Spleen (tissue), 7 donors: ENCODE measurements around the gene KRT20.

Experiments used
- POLR2AphosphoS5 ChIP-seq, 3 donors: sonication (generic); formaldehyde crosslinking; IDR thresholded peaks; one replicate each; pipeline ENCODE4 v1.5.1; 2017; ENCODE audit warnings: antibody characterized with exemption in 3 of 3
- TF ChIP-seq, protein P1 (sequence below), 11 experiments: fragments of 200-600 bp in 7 of 11; fragments of 450-650 bp in 4 of 11; sonication (generic) in 4 of 11; IDR thresholded peaks in 8 of 11; conservative IDR thresholded peaks in 3 of 11; 1 replicate in 7 of 11; 2 replicates in 4 of 11; pipeline versions ENCODE4 v1.4.0 to v1.8.0; 2016 to 2021; ENCODE audit warnings: antibody characterized with exemption in 11 of 11, inconsistent platforms in 4 of 11, mild to moderate bottlenecking in 1 of 11
- donor health status: DM: no; HTN: no; CAD: no; lungs with moderate emphysema.
- donor health status: DM: no; HTN: no; CAD: no.
- donor health status: DM: no; HTN: no; CAD: no.

DNA sequence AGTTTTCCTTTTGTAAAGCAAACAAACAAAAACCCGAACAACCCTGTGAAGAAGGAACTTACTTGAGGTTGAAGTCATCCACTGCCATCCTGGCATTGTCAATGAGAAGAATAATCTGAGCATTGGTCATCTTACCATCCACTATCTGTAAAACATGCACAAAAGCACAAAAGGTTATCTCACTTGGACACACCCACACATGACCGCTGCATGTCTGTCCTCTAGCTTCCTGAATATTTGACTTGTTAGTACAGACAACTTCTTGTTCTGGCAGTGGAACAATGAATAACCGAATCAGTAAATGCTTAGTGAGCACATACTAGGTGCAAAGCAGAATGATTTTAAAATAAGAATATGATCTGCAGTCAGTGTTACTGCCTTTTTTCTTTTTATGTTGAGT, 46.3 kb upstream of the KRT20 start:
- TF ChIP-seq, protein P1, sequence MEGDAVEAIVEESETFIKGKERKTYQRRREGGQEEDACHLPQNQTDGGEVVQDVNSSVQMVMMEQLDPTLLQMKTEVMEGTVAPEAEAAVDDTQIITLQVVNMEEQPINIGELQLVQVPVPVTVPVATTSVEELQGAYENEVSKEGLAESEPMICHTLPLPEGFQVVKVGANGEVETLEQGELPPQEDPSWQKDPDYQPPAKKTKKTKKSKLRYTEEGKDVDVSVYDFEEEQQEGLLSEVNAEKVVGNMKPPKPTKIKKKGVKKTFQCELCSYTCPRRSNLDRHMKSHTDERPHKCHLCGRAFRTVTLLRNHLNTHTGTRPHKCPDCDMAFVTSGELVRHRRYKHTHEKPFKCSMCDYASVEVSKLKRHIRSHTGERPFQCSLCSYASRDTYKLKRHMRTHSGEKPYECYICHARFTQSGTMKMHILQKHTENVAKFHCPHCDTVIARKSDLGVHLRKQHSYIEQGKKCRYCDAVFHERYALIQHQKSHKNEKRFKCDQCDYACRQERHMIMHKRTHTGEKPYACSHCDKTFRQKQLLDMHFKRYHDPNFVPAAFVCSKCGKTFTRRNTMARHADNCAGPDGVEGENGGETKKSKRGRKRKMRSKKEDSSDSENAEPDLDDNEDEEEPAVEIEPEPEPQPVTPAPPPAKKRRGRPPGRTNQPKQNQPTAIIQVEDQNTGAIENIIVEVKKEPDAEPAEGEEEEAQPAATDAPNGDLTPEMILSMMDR (IDR thresholded peaks at IDR 0.05 in 8 of 11, conservative IDR thresholded peaks at IDR 0.05 in 3 of 11): no peak
- TF ChIP-seq POLR2AphosphoS5 (IDR thresholded peaks at IDR 0.05): no peak
